ENCODE measurements around the gene PCNX2.

PCNX2 gene

GRCh38 chr1:233334092-233334491 lies 38.6 kb upstream of the PCNX2 start:
- Histone ChIP-seq H4K12ac (ENCODE audit: low read depth, low read length) (no peak overlapping the region), H2BK5ac (ENCODE audit: low read depth, low read length, poor library complexity) (no peak overlapping the region), H3K18ac (ENCODE audit: low read length) (no peak overlapping the region), H3K36me3 (ENCODE audit: control insufficient read depth in 1 of 2, insufficient read depth in 2 of 2, low read length in 2 of 2) (no peaks in the 10 kb centered on the region), H3K14ac (ENCODE audit: low read length) (no peak overlapping the region), H3K9me3 (ENCODE audit: insufficient read depth, low read depth, low read length) (no peaks in the 10 kb centered on the region), H3K4ac (ENCODE audit: low read depth, low read length) (no peak overlapping the region), H3K79me2 (ENCODE audit: control insufficient read depth, insufficient read depth, low read length, poor library complexity) (no peaks in the 10 kb centered on the region), H3K9ac (ENCODE audit: low read length) (no peak overlapping the region), H3K4me3 (ENCODE audit: low read depth, low read length) (no peak overlapping the region), H4K91ac (ENCODE audit: low read depth, low read length) (no peak overlapping the region), H3K4me2 (ENCODE audit: low read length) (no peak overlapping the region), H4K8ac (ENCODE audit: low read depth, low read length) (no peak overlapping the region), H3K23ac (ENCODE audit: low read length) (no peak overlapping the region), H2AK5ac (ENCODE audit: low read length) (no peak overlapping the region), H3K4me1 (ENCODE audit: control insufficient read depth in 1 of 2, insufficient read depth in 2 of 2, low read length in 2 of 2) (no peaks in the 10 kb centered on the region), H3K27me3 (ENCODE audit: insufficient read depth, low read length) (peaks cover 3% of the 10 kb centered on the region), H2BK120ac (ENCODE audit: insufficient read depth, low read length, poor library complexity) (no peak overlapping the region), H2AFZ (ENCODE audit: insufficient read depth, low read length, poor library complexity) (no peak overlapping the region), H3K79me1 (ENCODE audit: low read length) (no peaks in the 10 kb centered on the region), H2BK12ac (ENCODE audit: low read length) (no peak overlapping the region), H3K27ac (ENCODE audit: low read depth, low read length) (no peak overlapping the region)
- DNase-seq = no peak
- no CpG with 5 or more reads among the region's 7 CpGs for WGBS (ENCODE audit: extremely low coverage, insufficient coverage, insufficient read length)

GRCh38 chr1:233333086-233333485 lies 37.6 kb upstream of the PCNX2 start:
- Histone ChIP-seq H4K12ac (ENCODE audit: low read depth, low read length) (no peak overlapping the region), H3K9me3 (ENCODE audit: insufficient read depth, low read depth, low read length) (peaks cover 3% of the 10 kb centered on the region), H3K23ac (ENCODE audit: low read length) (no peak overlapping the region), H3K79me1 (ENCODE audit: low read length) (no peaks in the 10 kb centered on the region), H2BK120ac (ENCODE audit: insufficient read depth, low read length, poor library complexity) (no peak overlapping the region), H3K9ac (ENCODE audit: low read length) (no peak overlapping the region), H2BK5ac (ENCODE audit: low read depth, low read length, poor library complexity) (no peak overlapping the region), H3K36me3 (ENCODE audit: control insufficient read depth in 1 of 2, insufficient read depth in 2 of 2, low read length in 2 of 2) (no peaks in the 10 kb centered on the region), H3K18ac (ENCODE audit: low read length) (no peak overlapping the region), H2BK12ac (ENCODE audit: low read length) (no peak overlapping the region), H3K4ac (ENCODE audit: low read depth, low read length) (no peak overlapping the region), H4K8ac (ENCODE audit: low read depth, low read length) (no peak overlapping the region), H3K27ac (ENCODE audit: low read depth, low read length) (no peak overlapping the region), H3K79me2 (ENCODE audit: control insufficient read depth, insufficient read depth, low read length, poor library complexity) (no peaks in the 10 kb centered on the region), H3K4me1 (ENCODE audit: control insufficient read depth in 1 of 2, insufficient read depth in 2 of 2, low read length in 2 of 2) (peaks cover 5 to 6% of the 10 kb centered on the region in 2 experiments), H2AFZ (ENCODE audit: insufficient read depth, low read length, poor library complexity) (no peak overlapping the region), H3K27me3 (ENCODE audit: insufficient read depth, low read length) (peaks cover 13% of the 10 kb centered on the region), H4K91ac (ENCODE audit: low read depth, low read length) (no peak overlapping the region), H2AK5ac (ENCODE audit: low read length) (no peak overlapping the region), H3K14ac (ENCODE audit: low read length) (no peak overlapping the region), H3K4me2 (ENCODE audit: low read length) (no peak overlapping the region), H3K4me3 (ENCODE audit: low read depth, low read length) (no peak overlapping the region)
- no CpG with 5 or more reads among the region's 1 CpG for WGBS (ENCODE audit: extremely low coverage, insufficient coverage, insufficient read length)
- no peak for DNase-seq

- Histone ChIP-seq H3K4ac (ENCODE audit: low read depth, low read length) (no peak overlapping the region), H3K18ac (ENCODE audit: low read length) (no peak overlapping the region), H3K36me3 (ENCODE audit: control insufficient read depth in 1 of 2, insufficient read depth in 2 of 2, low read length in 2 of 2) (no peaks in the 10 kb centered on the region), H3K79me2 (ENCODE audit: control insufficient read depth, insufficient read depth, low read length, poor library complexity) (no peaks in the 10 kb centered on the region), H4K91ac (ENCODE audit: low read depth, low read length) (no peak overlapping the region), H2BK12ac (ENCODE audit: low read length) (no peak overlapping the region), H3K27ac (ENCODE audit: low read depth, low read length) (no peak overlapping the region), H3K9me3 (ENCODE audit: insufficient read depth, low read depth, low read length) (peaks cover 7% of the 10 kb centered on the region), H3K9ac (ENCODE audit: low read length) (no peak overlapping the region), H2BK120ac (ENCODE audit: insufficient read depth, low read length, poor library complexity) (no peak overlapping the region), H3K4me3 (ENCODE audit: low read depth, low read length) (no peak overlapping the region), H3K14ac (ENCODE audit: low read length) (no peak overlapping the region), H3K23ac (ENCODE audit: low read length) (no peak overlapping the region), H3K4me2 (ENCODE audit: low read length) (no peak overlapping the region), H4K8ac (ENCODE audit: low read depth, low read length) (no peak overlapping the region), H2BK5ac (ENCODE audit: low read depth, low read length, poor library complexity) (no peak overlapping the region), H2AK5ac (ENCODE audit: low read length) (no peak overlapping the region), H3K27me3 (ENCODE audit: insufficient read depth, low read length) (peaks cover 13% of the 10 kb centered on the region), H2AFZ (ENCODE audit: insufficient read depth, low read length, poor library complexity) (no peak overlapping the region), H4K12ac (ENCODE audit: low read depth, low read length) (no peak overlapping the region), H3K4me1 (ENCODE audit: control insufficient read depth in 1 of 2, insufficient read depth in 2 of 2, low read length in 2 of 2) (peaks cover 5 to 10% of the 10 kb centered on the region in 2 experiments), H3K79me1 (ENCODE audit: low read length) (no peaks in the 10 kb centered on the region)
- WGBS (ENCODE audit: extremely low coverage, insufficient coverage, insufficient read length) = no CpG with 5 or more reads among the region's 8 CpGs
- DNase-seq = no peak
These were observed 36.4 kb upstream of the PCNX2 start for GRCh38 chr1:233331676-233332519.

GRCh38 chr1:233328142-233328921 lies 32.8 kb upstream of the PCNX2 start:
- H3K4me3 ChIP-seq (ENCODE audit: low read depth, low read length) = peak overlapping the region; percentile 81
- peak overlapping the region; percentile 67 for H2AFZ ChIP-seq (ENCODE audit: insufficient read depth, low read length, poor library complexity)
- H3K23ac ChIP-seq (ENCODE audit: low read length) = no peak overlapping the region
- no peak overlapping the region for H2BK120ac ChIP-seq (ENCODE audit: insufficient read depth, low read length, poor library complexity)
- no peak overlapping the region for H2BK5ac ChIP-seq (ENCODE audit: low read depth, low read length, poor library complexity)
- no peaks in the 10 kb centered on the region for H3K36me3 ChIP-seq (ENCODE audit: control insufficient read depth in 1 of 2, insufficient read depth in 2 of 2, low read length in 2 of 2)
- H3K27ac ChIP-seq (ENCODE audit: low read depth, low read length) = no peak overlapping the region
- H3K14ac ChIP-seq (ENCODE audit: low read length) = no peak overlapping the region
- no peak overlapping the region for H3K4ac ChIP-seq (ENCODE audit: low read depth, low read length)
- no peak overlapping the region for H4K91ac ChIP-seq (ENCODE audit: low read depth, low read length)
- no peak overlapping the region for H4K8ac ChIP-seq (ENCODE audit: low read depth, low read length)
- H3K9ac ChIP-seq (ENCODE audit: low read length) = no peak overlapping the region
- WGBS (ENCODE audit: extremely low coverage, insufficient coverage, insufficient read length) = no CpG with 5 or more reads among the region's 96 CpGs
- H3K4me1 ChIP-seq (ENCODE audit: control insufficient read depth in 1 of 2, insufficient read depth in 2 of 2, low read length in 2 of 2) = peaks cover 5 to 10% of the 10 kb centered on the region in 2 experiments
- peaks cover 8% of the 10 kb centered on the region for H3K9me3 ChIP-seq (ENCODE audit: insufficient read depth, low read depth, low read length)
- no peak overlapping the region for H2BK12ac ChIP-seq (ENCODE audit: low read length)
- H3K4me2 ChIP-seq (ENCODE audit: low read length) = peak overlapping the region; percentile 94
- no peak overlapping the region for H2AK5ac ChIP-seq (ENCODE audit: low read length)
- DNase-seq = peak; percentile 3 to 4
- H3K79me2 ChIP-seq (ENCODE audit: control insufficient read depth, insufficient read depth, low read length, poor library complexity) = no peaks in the 10 kb centered on the region
- H3K27me3 ChIP-seq (ENCODE audit: insufficient read depth, low read length) = peaks cover 13% of the 10 kb centered on the region
- H3K18ac ChIP-seq (ENCODE audit: low read length) = no peak overlapping the region
- H4K12ac ChIP-seq (ENCODE audit: low read depth, low read length) = no peak overlapping the region
- no peaks in the 10 kb centered on the region for H3K79me1 ChIP-seq (ENCODE audit: low read length)
